K562 treated with DMSO at 1 percent for 24 hours (cell line): ENCODE data around the gene PLA2G2A. TPM values are rescaled to one million over a fixed set of nuclear protein-coding genes. Genes with fewer than 3 reads are reported as not detected.

Source experiments
- total RNA-seq: library from RNA; unstranded; fragments of 300-600 nt; gene quantifications from 2 replicates; pipeline ENCODE4 v1.2.3, GENCODE V29; 2022; ENCODE audit warnings: low read depth; ENCODE audit not compliant: insufficient read depth

PLA2G2A gene
- total RNA-seq: not detected in 2 replicates

GRCh38 chr1:19979494-19979977 is at the start of gene PLA2G2A:
Gene PLA2G2A, minus strand, starts transcription at chr1:19979618. Its CDS starts 845 bp downstream, at chr1:19978773.

Other genes with a start within 250 kb of the PLA2G2A start
- gene TMCO4, start 179.7 kb downstream of the PLA2G2A start, total RNA-seq: 5.2 and 5.4 TPM in 2 replicates
- not detected in 2 replicates for gene RNF186, start 164.3 kb downstream of the PLA2G2A start, total RNA-seq
- gene OTUD3, start 97.2 kb downstream of the PLA2G2A start, total RNA-seq: 2.6 and 3.5 TPM in 2 replicates
- not detected in 2 replicates for gene PLA2G2E, start 56.0 kb downstream of the PLA2G2A start, total RNA-seq
- gene PLA2G5, start 90.6 kb upstream of the PLA2G2A start, total RNA-seq: not detected in 2 replicates
- 0.13 TPM in 1 of 2 replicates, not detected in the other for gene PLA2G2D, start 139.9 kb upstream of the PLA2G2A start, total RNA-seq
- not detected in 2 replicates for gene PLA2G2F, start 159.7 kb upstream of the PLA2G2A start, total RNA-seq
- 8.1 and 9.6 TPM in 2 replicates for gene UBXN10, start 206.5 kb upstream of the PLA2G2A start, total RNA-seq
- gene PLA2G2C, start 206.9 kb upstream of the PLA2G2A start, total RNA-seq: 0.22 TPM in 1 of 2 replicates, not detected in the other